Epithelial cell of esophagus (primary cell): ENCODE measurements around the gene APIP.
A peak's percentile ranks its signal among the peaks of the same experiment; 100 is the strongest.

Experiments used
- DNase-seq: peaks from one replicate; pipeline ENCODE4 v3.0.0; 2010; ENCODE audit warnings: low read depth
- H3K4me3 ChIP-seq: 2 replicates; pipeline ENCODE4 v1.5.1; 2011; ENCODE audit warnings: mild to moderate bottlenecking, low read length, control low read depth
- CTCF ChIP-seq: IDR thresholded peaks from 2 replicates; pipeline ENCODE4 v1.5.1; 2011; ENCODE audit warnings: low read depth, mild to moderate bottlenecking, low read length, control low read depth, inconsistent platforms; ENCODE audit not compliant: insufficient read depth; ENCODE audit errors: missing control alignments

APIP gene

GRCh38 chr11:34866375-34866774 is 49.8 kb downstream of the APIP start:
- peak; percentile 45 for DNase-seq
- TF ChIP-seq CTCF, result no peak
- H3K4me3 ChIP-seq, result no peak overlapping the region

GRCh38 chr11:34865261-34865660 is 50.9 kb downstream of the APIP start:
- no peak for TF ChIP-seq CTCF
- peak; percentile 45 for DNase-seq
- H3K4me3 ChIP-seq, result no peak overlapping the region

- no peak overlapping the region for H3K4me3 ChIP-seq
- no peak for DNase-seq
Observed at GRCh38 chr11:34864424-34864823, 51.8 kb downstream of the APIP start.

GRCh38 chr11:34863048-34863447 is 53.1 kb downstream of the APIP start:
- no peak for DNase-seq
- TF ChIP-seq CTCF, result no peak
- no peak overlapping the region for H3K4me3 ChIP-seq

More at GRCh38 chr11:34864424-34864823, 51.8 kb downstream of the APIP start:
- TF ChIP-seq CTCF, result no peak

- DNase-seq, result no peak
- TF ChIP-seq CTCF, result no peak
- no peak overlapping the region for H3K4me3 ChIP-seq
Observed at GRCh38 chr11:34860518-34860917, 55.7 kb downstream of the APIP start.

GRCh38 chr11:34860034-34860433 is 56.1 kb downstream of the APIP start:
- no peak overlapping the region for H3K4me3 ChIP-seq
- no peak for TF ChIP-seq CTCF
- peak; percentile 94 for DNase-seq

GRCh38 chr11:34859496-34859895 is 56.7 kb downstream of the APIP start:
- TF ChIP-seq CTCF, result no peak
- no peak overlapping the region for H3K4me3 ChIP-seq
- DNase-seq, result no peak
